Neural cell (in vitro differentiated cells): ENCODE measurements around the gene ACVR1. TPM values are rescaled to one million over a fixed set of nuclear protein-coding genes. Genes with fewer than 3 reads are reported as not detected.

Source experiments
- H2AFZ ChIP-seq: fragments of 200-600, 300-800 bp; sonication (generic), shearing (Covaris generic); 2 replicates; pipeline ENCODE4 v1.6.0; 2014; ENCODE audit warnings: low read depth, mild to moderate bottlenecking, antibody characterized with exemption, low read length, moderate library complexity
- H3F3A ChIP-seq: fragments of 200-600 bp; shearing (Covaris generic); 2 replicates; pipeline ENCODE4 v1.6.1; 2016; ENCODE audit warnings: mild to moderate bottlenecking, moderate library complexity, mixed read lengths, antibody characterized with exemption, low read length; ENCODE audit not compliant: insufficient read depth, poor library complexity, severe bottlenecking
- H3K27ac ChIP-seq: fragments of 200-600, 300-800 bp; sonication (generic), shearing (Covaris generic); 2 replicates; pipeline ENCODE4 v1.5.1; 2014; ENCODE audit warnings: mild to moderate bottlenecking, low read length, moderate library complexity
- H3K27me3 ChIP-seq: fragments of 300-800, 200-600 bp; sonication (generic), shearing (Covaris generic); 2 replicates; pipeline ENCODE4 v1.6.0; 2014; ENCODE audit warnings: mild to moderate bottlenecking, low read depth, low read length, moderate library complexity; ENCODE audit not compliant: insufficient read depth
- H3K36me3 ChIP-seq: fragments of 300-800, 200-600 bp; sonication (generic), shearing (Covaris generic); 2 replicates; pipeline ENCODE4 v1.5.1; 2014; ENCODE audit warnings: mild to moderate bottlenecking, antibody characterized with exemption, low read length, moderate library complexity; ENCODE audit not compliant: insufficient read depth
- H3K4me2 ChIP-seq: fragments of 300-800, 200-600 bp; sonication (generic), shearing (Covaris generic); 2 replicates; pipeline ENCODE4 v1.6.0; 2014; ENCODE audit warnings: mild to moderate bottlenecking, low read length
- H3K4me3 ChIP-seq: fragments of 300-800, 200-600 bp; sonication (generic), shearing (Covaris generic); 2 replicates; pipeline ENCODE4 v1.5.1; 2014; ENCODE audit warnings: mild to moderate bottlenecking, low read length, moderate library complexity
- H3K79me2 ChIP-seq: fragments of 200-600 bp; shearing (Covaris generic); replicated peaks from 2 replicates; pipeline ENCODE4 v1.6.0; 2014; ENCODE audit warnings: mild to moderate bottlenecking, low read length, moderate library complexity; ENCODE audit not compliant: insufficient read depth
- H3K9ac ChIP-seq: fragments of 300-800, 200-600 bp; sonication (generic), shearing (Covaris generic); 2 replicates; pipeline ENCODE4 v1.6.1; 2016; ENCODE audit warnings: mild to moderate bottlenecking, low read length, mixed read lengths
- H3K9me2 ChIP-seq: fragments of 200-600 bp; shearing (Covaris generic); 2 replicates; pipeline ENCODE4 v1.6.1; 2016; ENCODE audit warnings: mild to moderate bottlenecking, low read length, mixed read lengths; ENCODE audit not compliant: insufficient read depth
- H3K9me3 ChIP-seq: fragments of 200-600, 300-800 bp; sonication (generic), shearing (Covaris generic); 2 replicates; pipeline ENCODE4 v1.6.1; 2016; ENCODE audit warnings: mild to moderate bottlenecking, mixed run types, low read length, moderate library complexity, mixed read lengths
- H4K20me1 ChIP-seq: fragments of 200-600 bp; shearing (Covaris generic); 2 replicates; pipeline ENCODE4 v1.6.1; 2016; ENCODE audit warnings: mild to moderate bottlenecking, mixed run types; ENCODE audit not compliant: insufficient read depth
- CTCF ChIP-seq: fragments of 450-650 bp; IDR thresholded peaks from 2 replicates; pipeline ENCODE4 v1.5.1; 2014; ENCODE audit warnings: antibody characterized with exemption, mild to moderate bottlenecking, moderate library complexity; ENCODE audit not compliant: poor library complexity, severe bottlenecking
- EP300 ChIP-seq: fragments of 450-650 bp; conservative IDR thresholded peaks from 2 replicates; pipeline ENCODE4 v1.6.1; 2014; ENCODE audit warnings: antibody characterized with exemption, mild to moderate bottlenecking, moderate library complexity; ENCODE audit not compliant: poor library complexity, severe bottlenecking
- EZH2 ChIP-seq: fragments of 200-600, 300-800 bp; shearing (Covaris generic), sonication (generic); IDR thresholded peaks from 2 replicates; pipeline ENCODE4 v1.6.1; 2014; ENCODE audit warnings: antibody characterized with exemption, low read length, borderline replicate concordance, mild to moderate bottlenecking; ENCODE audit not compliant: insufficient read depth, poor library complexity, severe bottlenecking
- MXI1 ChIP-seq: fragments of 450-650 bp; conservative IDR thresholded peaks from 2 replicates; pipeline ENCODE4 v1.6.1; 2014; ENCODE audit warnings: antibody characterized with exemption, mild to moderate bottlenecking; ENCODE audit not compliant: poor library complexity, severe bottlenecking
- POLR2AphosphoS5 ChIP-seq: IDR thresholded peaks from 2 replicates; pipeline ENCODE4 v1.6.1; 2012
- RAD21 ChIP-seq: fragments of 450-650 bp; conservative IDR thresholded peaks from 2 replicates; pipeline ENCODE4 v1.6.1; 2014; ENCODE audit warnings: antibody characterized with exemption, mild to moderate bottlenecking, moderate library complexity
- REST ChIP-seq: IDR thresholded peaks from 2 replicates; pipeline ENCODE4 v1.6.1; 2012; ENCODE audit warnings: borderline replicate concordance
- SMC3 ChIP-seq: fragments of 450-650 bp; conservative IDR thresholded peaks from 2 replicates; pipeline ENCODE4 v1.6.1; 2014; ENCODE audit warnings: antibody characterized with exemption, mild to moderate bottlenecking, moderate library complexity; ENCODE audit not compliant: poor library complexity
- TAF1 ChIP-seq: IDR thresholded peaks from 2 replicates; pipeline ENCODE4 v1.6.1; 2012; ENCODE audit warnings: low read depth
- polyA plus RNA-seq: library from polyadenylated mRNA; depleted of rRNA; stranded (reverse); fragments of >200 nt; gene quantifications from 2 replicates; pipeline ENCODE4 v1.2.3, GENCODE V29; 2014

Gene ACVR1
- polyA plus RNA-seq, 1 donor from 2014 or later: 4.0 TPM

- no peak overlapping the region for H3K4me2 ChIP-seq
Observed at GRCh38 chr2:157898591-157898996, 22.5 kb upstream of the ACVR1 start.

More at GRCh38 chr2:157898591-157898996, 22.5 kb upstream of the ACVR1 start:
- no peaks in the 10 kb centered on the region for H3K9me3 ChIP-seq
- H3K4me3 ChIP-seq: no peak overlapping the region
- no peaks in the 10 kb centered on the region for H3K9me2 ChIP-seq
- no peak for TF ChIP-seq TAF1
- no peak for TF ChIP-seq CTCF
- no peak for TF ChIP-seq REST
- TF ChIP-seq MXI1: no peak
- no peak for TF ChIP-seq EZH2
- no peak for TF ChIP-seq POLR2AphosphoS5
- TF ChIP-seq RAD21: no peak
- no peak for TF ChIP-seq EP300
- TF ChIP-seq SMC3: no peak
- no peak overlapping the region for H3K27ac ChIP-seq
- no peaks in the 10 kb centered on the region for H3K27me3 ChIP-seq
- no peaks in the 10 kb centered on the region for H4K20me1 ChIP-seq
- no peaks in the 10 kb centered on the region for H3K79me2 ChIP-seq
- H3K9ac ChIP-seq: no peak overlapping the region
- H3F3A ChIP-seq: no peaks in the 10 kb centered on the region
- no peaks in the 10 kb centered on the region for H3K36me3 ChIP-seq
- H2AFZ ChIP-seq: no peak overlapping the region
